ENCODE measurements around the gene INTS3.

The INTS3 gene

GRCh38 chr1:153730468-153730988, 2.7 kb downstream of the INTS3 start:
- no peaks in the 10 kb centered on the region for H4K20me1 ChIP-seq (ENCODE audit: insufficient read depth, low read length)
- no peak for DNase-seq
- no peaks in the 10 kb centered on the region for H3K27me3 ChIP-seq (replicated peaks; ENCODE audit: insufficient read depth, low read length)
- H3K79me2 ChIP-seq (ENCODE audit: low read length): peaks cover 14% of the 10 kb centered on the region
- H3K4me3 ChIP-seq (ENCODE audit: low read length): no peak overlapping the region
- no peaks in the 10 kb centered on the region for H3K9me2 ChIP-seq (replicated peaks; ENCODE audit: insufficient read depth, low read length)
- H3K27ac ChIP-seq (ENCODE audit: low read length): no peak overlapping the region
- H3F3A ChIP-seq (ENCODE audit: insufficient read depth, low read length): peaks cover 5% of the 10 kb centered on the region; the same call in 1 of the 2 replicates
- H2AFZ ChIP-seq (ENCODE audit: low read length): no peak overlapping the region
- no peak for TF ChIP-seq EZH2phosphoT487 (IDR thresholded peaks at IDR 0.05; ENCODE audit: low read length)
- no peak for TF ChIP-seq CTCF (IDR thresholded peaks at IDR 0.05; ENCODE audit: low read length)
- no peak for TF ChIP-seq EZH2 (optimal IDR thresholded peaks at IDR 0.05; ENCODE audit: low read depth, low read length)
- no peaks in the 10 kb centered on the region for H3K9me3 ChIP-seq (replicated peaks; ENCODE audit: insufficient read depth, low read length)
- peaks cover 5% of the 10 kb centered on the region; the same call in 1 of the 2 replicates for H3K4me1 ChIP-seq (ENCODE audit: low read length)
- H3K4me2 ChIP-seq (ENCODE audit: low read depth, low read length): no peak overlapping the region
- H3K36me3 ChIP-seq (replicated peaks; ENCODE audit: insufficient read depth, low read length): no peaks in the 10 kb centered on the region
- no peak overlapping the region for H3K9ac ChIP-seq (ENCODE audit: low read length)

- Histone ChIP-seq H3K4me1 (ENCODE audit: low read length) (peaks cover 3% of the 10 kb centered on the region; the same call in 1 of the 2 replicates), H3F3A (ENCODE audit: insufficient read depth, low read length) (peaks cover 5% of the 10 kb centered on the region; the same call in 1 of the 2 replicates), H3K27me3 (replicated peaks; ENCODE audit: insufficient read depth, low read length) (no peaks in the 10 kb centered on the region), H2AFZ (ENCODE audit: low read length) (no peak overlapping the region), H3K4me3 (ENCODE audit: low read length) (no peak overlapping the region), H3K9me2 (replicated peaks; ENCODE audit: insufficient read depth, low read length) (no peaks in the 10 kb centered on the region), H3K9me3 (replicated peaks; ENCODE audit: insufficient read depth, low read length) (no peaks in the 10 kb centered on the region), H3K27ac (ENCODE audit: low read length) (no peak overlapping the region), H3K36me3 (replicated peaks; ENCODE audit: insufficient read depth, low read length) (no peaks in the 10 kb centered on the region), H3K4me2 (ENCODE audit: low read depth, low read length) (no peak overlapping the region), H3K9ac (ENCODE audit: low read length) (no peak overlapping the region), H4K20me1 (ENCODE audit: insufficient read depth, low read length) (no peaks in the 10 kb centered on the region), H3K79me2 (ENCODE audit: low read length) (peaks cover 5% of the 10 kb centered on the region)
- no peak for DNase-seq
- TF ChIP-seq EZH2 (optimal IDR thresholded peaks at IDR 0.05; ENCODE audit: low read depth, low read length) (no peak), EZH2phosphoT487 (IDR thresholded peaks at IDR 0.05; ENCODE audit: low read length) (no peak), CTCF (IDR thresholded peaks at IDR 0.05; ENCODE audit: low read length) (no peak)
Measured at GRCh38 chr1:153733970-153734369, 6.1 kb downstream of the INTS3 start.

- TF ChIP-seq EZH2phosphoT487 (IDR thresholded peaks at IDR 0.05; ENCODE audit: low read length): no peak
- Histone ChIP-seq H3K36me3 (replicated peaks; ENCODE audit: insufficient read depth, low read length) (no peaks in the 10 kb centered on the region), H4K20me1 (ENCODE audit: insufficient read depth, low read length) (no peaks in the 10 kb centered on the region), H3F3A (ENCODE audit: insufficient read depth, low read length) (peaks cover 5% of the 10 kb centered on the region; the same call in 1 of the 2 replicates), H3K79me2 (ENCODE audit: low read length) (no peaks in the 10 kb centered on the region), H3K27me3 (replicated peaks; ENCODE audit: insufficient read depth, low read length) (no peaks in the 10 kb centered on the region), H3K4me3 (ENCODE audit: low read length) (no peak overlapping the region), H2AFZ (ENCODE audit: low read length) (no peak overlapping the region), H3K9ac (ENCODE audit: low read length) (no peak overlapping the region), H3K4me2 (ENCODE audit: low read depth, low read length) (no peak overlapping the region), H3K4me1 (ENCODE audit: low read length) (no peaks in the 10 kb centered on the region), H3K9me3 (replicated peaks; ENCODE audit: insufficient read depth, low read length) (no peaks in the 10 kb centered on the region), H3K9me2 (replicated peaks; ENCODE audit: insufficient read depth, low read length) (no peaks in the 10 kb centered on the region), H3K27ac (ENCODE audit: low read length) (no peak overlapping the region)
- DNase-seq: no peak
Measured at GRCh38 chr1:153734396-153735089, 6.7 kb downstream of the INTS3 start.

GRCh38 chr1:153735090-153735420, 7.2 kb downstream of the INTS3 start:
- H2AFZ ChIP-seq (ENCODE audit: low read length): no peak overlapping the region
- no peak for DNase-seq
- no peak overlapping the region for H3K4me3 ChIP-seq (ENCODE audit: low read length)
- H3K36me3 ChIP-seq (replicated peaks; ENCODE audit: insufficient read depth, low read length): no peaks in the 10 kb centered on the region
- no peaks in the 10 kb centered on the region for H3K9me3 ChIP-seq (replicated peaks; ENCODE audit: insufficient read depth, low read length)
- H3K4me1 ChIP-seq (ENCODE audit: low read length): no peaks in the 10 kb centered on the region
- H3K4me2 ChIP-seq (ENCODE audit: low read depth, low read length): no peak overlapping the region
- peaks cover 3% of the 10 kb centered on the region; the same call in 1 of the 2 replicates for H3F3A ChIP-seq (ENCODE audit: insufficient read depth, low read length)
- H4K20me1 ChIP-seq (ENCODE audit: insufficient read depth, low read length): no peaks in the 10 kb centered on the region
- H3K9ac ChIP-seq (ENCODE audit: low read length): no peak overlapping the region
- H3K9me2 ChIP-seq (replicated peaks; ENCODE audit: insufficient read depth, low read length): no peaks in the 10 kb centered on the region
- no peaks in the 10 kb centered on the region for H3K27me3 ChIP-seq (replicated peaks; ENCODE audit: insufficient read depth, low read length)
- H3K79me2 ChIP-seq (ENCODE audit: low read length): no peaks in the 10 kb centered on the region
- TF ChIP-seq CTCF (IDR thresholded peaks at IDR 0.05; ENCODE audit: low read length) (no peak), EZH2phosphoT487 (IDR thresholded peaks at IDR 0.05; ENCODE audit: low read length) (no peak), EZH2 (optimal IDR thresholded peaks at IDR 0.05; ENCODE audit: low read depth, low read length) (no peak)
- H3K27ac ChIP-seq (ENCODE audit: low read length): no peak overlapping the region
